ENCODE results near the gene GREM1.

GRCh38 chr15:32669896-32670611, 47.8 kb upstream of the GREM1 start:
- TF ChIP-seq POLR2A (IDR thresholded peaks at IDR 0.05; ENCODE audit: low read depth, low read length) (no peak), TAF1 (IDR thresholded peaks at IDR 0.05; ENCODE audit: borderline replicate concordance, low read depth, low read length) (no peak), POLR2AphosphoS5 (IDR thresholded peaks at IDR 0.05; ENCODE audit: low read depth, low read length) (no peak)
